Fibroblast of pulmonary artery (primary cell): ENCODE results near the gene NISCH.

Experiments
- DNase-seq: peaks from one replicate; pipeline ENCODE4 v3.0.0-alpha.2; 2010; ENCODE audit warnings: low read depth
- H3K4me3 ChIP-seq: replicated peaks from 2 replicates; pipeline ENCODE4 v1.5.1; 2011; ENCODE audit warnings: low read depth, mild to moderate bottlenecking, control low read depth, low read length, moderate library complexity
- TF ChIP-seq, protein P1 (sequence below): IDR thresholded peaks from 2 replicates; pipeline ENCODE4 v1.5.1; 2011; ENCODE audit warnings: mild to moderate bottlenecking, control low read depth, low read length, inconsistent platforms; ENCODE audit errors: missing control alignments

NISCH gene

DNA sequence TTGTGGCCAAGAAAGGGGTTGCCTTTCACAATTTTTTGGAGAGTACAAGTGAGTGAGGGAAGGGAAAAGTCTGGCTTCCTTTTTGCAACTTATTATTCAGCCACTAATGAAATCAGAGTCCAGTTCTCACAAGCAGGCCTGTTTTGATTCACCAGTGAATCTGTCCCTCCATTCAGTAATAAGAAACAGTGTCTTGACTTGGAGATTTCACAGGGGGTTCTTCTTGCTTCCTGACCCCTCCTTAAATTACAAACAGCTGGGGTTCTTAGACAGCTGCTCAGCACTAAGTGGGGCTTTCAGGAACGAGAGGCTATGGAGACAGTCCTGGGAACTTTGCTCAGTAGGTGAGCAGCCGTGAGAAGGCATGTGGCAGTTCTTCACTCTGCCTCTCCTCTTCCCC lies 35.0 kb upstream of the NISCH start:
- no peak for DNase-seq
- H3K4me3 ChIP-seq = no peak overlapping the region
- TF ChIP-seq, protein P1, sequence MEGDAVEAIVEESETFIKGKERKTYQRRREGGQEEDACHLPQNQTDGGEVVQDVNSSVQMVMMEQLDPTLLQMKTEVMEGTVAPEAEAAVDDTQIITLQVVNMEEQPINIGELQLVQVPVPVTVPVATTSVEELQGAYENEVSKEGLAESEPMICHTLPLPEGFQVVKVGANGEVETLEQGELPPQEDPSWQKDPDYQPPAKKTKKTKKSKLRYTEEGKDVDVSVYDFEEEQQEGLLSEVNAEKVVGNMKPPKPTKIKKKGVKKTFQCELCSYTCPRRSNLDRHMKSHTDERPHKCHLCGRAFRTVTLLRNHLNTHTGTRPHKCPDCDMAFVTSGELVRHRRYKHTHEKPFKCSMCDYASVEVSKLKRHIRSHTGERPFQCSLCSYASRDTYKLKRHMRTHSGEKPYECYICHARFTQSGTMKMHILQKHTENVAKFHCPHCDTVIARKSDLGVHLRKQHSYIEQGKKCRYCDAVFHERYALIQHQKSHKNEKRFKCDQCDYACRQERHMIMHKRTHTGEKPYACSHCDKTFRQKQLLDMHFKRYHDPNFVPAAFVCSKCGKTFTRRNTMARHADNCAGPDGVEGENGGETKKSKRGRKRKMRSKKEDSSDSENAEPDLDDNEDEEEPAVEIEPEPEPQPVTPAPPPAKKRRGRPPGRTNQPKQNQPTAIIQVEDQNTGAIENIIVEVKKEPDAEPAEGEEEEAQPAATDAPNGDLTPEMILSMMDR = no peak

DNA sequence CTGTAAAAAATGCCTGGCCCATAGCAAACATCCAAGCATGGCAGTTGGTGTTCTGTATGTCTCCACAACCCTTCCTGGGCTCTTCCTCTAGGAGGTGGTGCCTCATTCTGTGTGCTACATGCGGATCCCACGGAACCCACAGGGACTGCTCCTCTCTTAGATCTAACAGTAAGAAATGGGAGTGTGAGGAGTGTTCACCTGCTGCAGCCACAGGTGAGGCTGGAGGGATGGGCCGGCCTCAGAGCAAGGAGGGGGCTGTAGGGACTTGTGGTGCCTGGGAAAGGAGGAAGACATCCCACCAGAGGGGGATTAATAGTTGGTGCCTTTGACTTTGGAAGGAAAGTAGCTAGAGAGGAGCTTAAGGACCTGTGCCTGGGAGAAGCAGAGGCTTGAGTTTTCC lies 32.7 kb upstream of the NISCH start:
- no peak overlapping the region for H3K4me3 ChIP-seq
- TF ChIP-seq, protein P1 = no peak
- DNase-seq = no peak

DNA sequence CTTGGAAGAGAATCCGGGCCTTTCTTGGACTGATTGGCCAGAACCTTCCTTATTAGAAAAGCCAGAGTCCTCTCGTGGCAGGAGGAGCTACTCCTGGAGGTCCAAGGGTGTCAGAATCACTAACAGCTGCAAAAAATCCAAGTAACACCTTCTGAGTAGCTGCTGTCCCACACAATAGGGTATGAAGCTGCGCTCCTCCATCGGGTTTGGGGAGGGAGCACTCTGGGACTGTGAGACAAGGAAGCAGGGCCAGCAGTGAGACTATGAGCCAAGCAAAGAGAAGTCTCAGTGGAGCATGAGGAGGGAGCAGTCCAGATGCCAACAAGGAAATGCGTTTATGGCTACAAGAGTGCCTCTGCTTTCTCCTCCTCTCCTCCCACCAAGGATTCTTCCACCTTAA lies 32.2 kb upstream of the NISCH start:
- H3K4me3 ChIP-seq = no peak overlapping the region
- TF ChIP-seq, protein P1 = no peak

DNA sequence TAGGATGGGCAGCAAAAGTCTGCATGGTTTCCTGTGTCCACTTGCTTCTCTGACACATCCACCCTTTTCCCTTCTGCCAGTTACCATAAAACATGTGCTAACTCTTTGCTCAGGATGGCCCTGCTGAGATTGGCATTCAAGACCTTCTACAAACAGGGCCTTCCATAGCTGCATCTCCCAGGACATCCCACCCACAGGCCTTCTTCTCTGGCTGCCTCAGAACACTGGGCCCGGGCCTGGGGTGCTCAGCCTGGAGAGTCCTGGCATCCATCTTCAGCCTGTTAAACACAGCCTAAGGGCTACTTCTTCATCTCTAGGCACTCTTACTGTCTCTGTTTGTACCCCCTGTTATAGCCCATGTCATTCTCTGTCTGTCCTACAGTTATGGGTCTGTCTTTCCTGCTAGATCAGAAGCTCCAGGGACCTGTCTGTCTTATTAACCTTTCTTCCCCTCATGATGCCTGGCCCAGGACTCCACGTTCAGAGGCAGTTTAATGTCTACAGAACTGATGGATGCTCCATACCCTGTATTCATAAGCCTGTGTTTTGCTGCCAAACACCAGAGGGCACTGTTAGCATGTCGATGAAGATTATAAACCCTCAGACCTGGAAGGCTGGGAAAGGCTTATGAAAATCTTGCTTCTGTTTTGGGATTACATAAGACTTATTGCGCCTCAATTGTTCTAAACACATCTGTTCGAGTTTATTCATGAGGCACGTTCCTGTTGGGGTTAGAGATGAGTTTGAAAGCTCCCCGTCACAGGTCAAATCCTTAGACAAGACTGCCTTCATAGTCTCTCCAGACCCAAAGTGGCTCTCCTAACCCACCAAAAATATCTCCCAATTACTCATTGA lies 27.0 kb upstream of the NISCH start:
- no peak overlapping the region for H3K4me3 ChIP-seq
- DNase-seq = peak; percentile 91
- TF ChIP-seq, protein P1 = peak; percentile 89

More for the DNA sequence above, 32.2 kb upstream of the NISCH start:
- no peak for DNase-seq

DNA sequence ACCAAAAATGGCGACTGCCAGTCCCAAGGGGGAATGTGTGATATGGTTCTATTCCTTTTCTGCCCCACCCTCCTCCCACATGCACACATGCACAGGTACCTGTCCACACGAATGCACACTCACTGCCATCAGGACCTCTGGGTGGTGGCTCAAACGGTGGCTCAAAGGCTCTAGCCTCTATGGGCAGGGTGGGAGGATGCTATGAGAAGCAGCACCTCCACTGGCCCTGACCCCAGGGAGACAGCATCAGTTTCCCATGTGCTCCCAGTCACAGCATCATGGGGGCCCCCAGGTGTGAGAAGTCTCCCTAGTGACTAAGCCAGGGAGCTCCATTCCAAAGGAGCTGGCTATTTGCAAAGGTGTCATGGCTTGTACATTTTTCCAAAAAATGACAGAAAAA lies 26.4 kb upstream of the NISCH start:
- DNase-seq = no peak
- TF ChIP-seq, protein P1 = no peak
- H3K4me3 ChIP-seq = no peak overlapping the region

DNA sequence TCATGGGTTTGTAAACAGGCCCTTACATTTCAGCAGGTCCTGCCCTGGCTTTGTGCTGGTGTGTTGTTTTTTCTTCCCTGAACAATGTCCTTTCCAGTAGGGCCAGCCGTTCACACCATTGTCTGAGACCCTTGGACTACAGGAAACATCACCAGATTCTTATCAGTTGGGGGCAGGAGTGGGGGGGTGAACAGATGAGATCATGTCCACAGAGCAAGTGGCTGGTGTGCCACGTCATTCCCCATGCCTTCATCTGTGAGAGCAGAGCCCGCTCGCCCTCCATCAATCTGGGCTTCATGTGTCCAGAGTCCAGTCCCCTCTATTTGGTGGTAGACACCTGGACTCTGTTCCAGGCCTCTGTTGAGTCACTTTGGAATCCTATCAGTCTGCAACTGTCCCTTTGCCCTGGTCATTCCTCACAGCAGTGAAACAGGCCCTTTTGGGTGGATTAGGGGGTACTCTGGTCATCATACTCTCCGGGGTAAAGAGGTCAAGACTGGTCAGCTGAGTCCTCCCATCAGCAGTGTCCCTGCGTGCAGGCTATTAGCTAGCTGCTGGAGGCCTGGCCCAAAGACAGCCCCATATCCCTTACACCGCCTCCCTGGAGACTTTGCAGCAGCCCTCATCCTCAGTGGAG lies 25.5 kb upstream of the NISCH start:
- DNase-seq = peak; percentile 32
- no peak overlapping the region for H3K4me3 ChIP-seq
- TF ChIP-seq, protein P1 = no peak

DNA sequence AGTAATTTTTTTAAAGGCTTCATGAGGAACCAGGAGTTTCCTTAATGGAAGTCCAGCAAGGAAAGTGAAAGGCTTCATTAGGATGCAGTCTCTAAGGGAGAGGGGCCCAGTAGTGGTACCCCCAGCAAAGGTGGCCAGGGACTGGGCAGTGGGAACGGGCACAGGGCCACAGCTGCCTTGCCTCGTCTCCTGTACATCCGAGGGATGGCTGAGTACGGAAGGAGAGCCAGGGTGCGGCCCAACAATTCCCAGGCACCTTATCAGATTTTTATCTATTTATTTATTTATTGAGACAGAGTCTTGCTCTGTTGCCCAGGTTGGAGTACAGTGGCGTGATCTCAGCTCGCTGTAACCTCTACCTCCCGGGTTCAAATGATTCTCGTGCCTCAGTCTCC lies 25.0 kb upstream of the NISCH start:
- TF ChIP-seq, protein P1 = no peak
- no peak overlapping the region for H3K4me3 ChIP-seq
- no peak for DNase-seq
